HG02943 (cell line): Measurements from ENCODE around the gene WIZ.
"Not testable (repeated sequence)": the region's sequence is repeated elsewhere in the genome, so short reads cannot be mapped to it uniquely, and the experiment has no call there.

ENCODE experiments used
- ATAC-seq: cut with Tn5 transposase; IDR thresholded peaks from one replicate; pipeline ENCODE4 v1.9.1; 2021; ENCODE audit warnings: mild to moderate bottlenecking, low read depth, moderate library complexity; ENCODE audit not compliant: unreplicated experiment

WIZ gene

GRCh38 chr19:15449620-15450527 lies at the start of gene WIZ:
WIZ (minus strand) TSS chr19:15449956; CDS start chr19:15448307, 1,649 bp downstream.
- ATAC-seq: no peak

- no peak for ATAC-seq
Observed at GRCh38 chr19:15498910-15499309, 49.2 kb upstream of the WIZ start.

GRCh38 chr19:15498156-15498858 lies 48.6 kb upstream of the WIZ start:
- no peak for ATAC-seq

GRCh38 chr19:15495151-15495550 lies 45.4 kb upstream of the WIZ start:
- no peak for ATAC-seq

DNA sequence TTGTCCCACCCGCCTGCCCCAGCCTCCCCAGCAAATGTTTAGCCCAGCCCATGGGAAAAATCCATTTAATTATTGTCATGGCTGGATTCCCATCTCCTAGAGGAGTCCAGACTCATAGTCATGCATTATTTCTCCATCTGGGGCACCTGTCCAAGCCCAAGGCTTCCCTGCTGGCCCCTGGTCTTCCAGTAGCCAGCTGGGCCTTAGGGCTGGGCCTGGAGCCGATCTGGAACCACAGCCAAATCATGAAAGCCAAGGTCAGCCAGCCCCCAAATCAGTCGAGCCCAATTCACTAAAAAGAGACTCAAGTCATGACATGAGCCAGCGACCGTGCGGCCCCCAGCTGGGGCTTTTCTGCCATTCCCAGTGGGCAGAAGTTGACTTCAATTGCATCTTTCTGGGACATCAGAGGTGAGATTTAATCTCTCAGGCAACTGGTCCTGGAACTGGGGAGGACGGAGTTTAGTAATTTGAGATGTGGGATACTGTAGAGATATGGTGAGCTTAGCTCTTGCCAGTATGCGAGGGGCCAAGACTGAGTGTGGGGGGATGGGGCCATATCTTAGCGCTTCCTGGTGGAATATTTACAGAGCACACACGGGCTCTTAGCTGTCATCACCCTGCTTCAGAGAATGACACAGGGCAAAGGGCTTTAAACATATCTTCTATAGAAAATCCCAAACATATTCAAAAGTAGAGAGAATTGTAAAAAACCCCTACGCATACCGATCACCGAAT lies 38.9 kb upstream of the WIZ start:
- ATAC-seq: no peak

DNA sequence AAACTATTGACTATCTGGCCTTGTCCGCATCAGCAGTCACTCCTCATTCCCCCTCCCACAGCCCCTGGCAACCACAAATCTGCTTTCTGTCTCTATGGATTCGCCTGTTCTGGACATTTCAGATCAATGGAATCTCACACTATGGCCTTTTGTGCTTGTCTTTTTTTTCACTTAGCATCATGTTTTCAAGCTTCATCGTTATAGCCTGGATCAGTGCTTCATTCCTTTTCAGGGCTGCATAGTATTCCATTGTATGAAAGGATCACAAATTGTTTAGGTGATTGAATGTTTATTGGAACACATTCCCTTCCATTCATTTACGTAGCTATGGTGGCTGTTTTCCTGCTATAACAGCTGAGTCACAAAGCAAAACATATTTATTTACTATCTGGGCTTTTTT lies 37.3 kb upstream of the WIZ start:
- ATAC-seq: no peak

DNA sequence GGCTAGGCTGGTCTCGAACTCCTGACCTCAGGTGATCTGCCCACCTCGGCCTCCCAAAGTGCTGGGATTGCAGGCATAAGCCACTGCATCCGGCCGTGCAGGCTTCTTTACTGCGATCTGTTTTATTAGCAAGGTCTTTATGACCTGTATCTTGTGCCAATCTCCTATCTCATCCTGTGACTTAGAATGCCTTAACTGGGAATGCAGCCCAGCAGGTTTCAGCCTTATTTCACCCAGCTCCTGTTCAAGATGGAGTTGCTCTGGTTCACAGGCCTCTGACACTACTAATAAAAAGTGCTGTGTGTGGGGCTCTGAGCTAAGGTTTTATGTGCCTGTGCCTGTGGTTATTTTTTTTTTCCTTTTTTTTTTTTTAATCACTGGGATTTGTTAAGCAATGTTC lies 36.0 kb upstream of the WIZ start:
- ATAC-seq: not testable (repeated sequence)

DNA sequence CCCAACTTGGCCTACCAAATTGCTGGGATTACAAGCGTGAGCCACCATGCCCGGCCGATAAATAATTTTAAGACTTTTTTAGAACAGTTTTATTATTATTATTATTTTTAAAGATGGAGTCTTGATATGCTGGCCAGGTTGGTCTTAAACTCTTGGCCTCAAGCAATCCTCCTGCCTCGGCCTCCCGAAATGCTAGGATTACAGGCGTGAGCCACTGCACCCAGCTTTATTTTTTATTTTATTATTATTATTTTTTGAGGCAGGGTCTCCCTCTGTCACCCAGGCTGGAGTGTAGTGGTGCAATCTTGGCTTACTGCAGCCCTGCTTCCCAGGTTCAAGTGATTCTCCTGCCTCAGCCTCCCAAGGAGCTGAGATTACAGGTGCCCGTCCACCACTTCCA lies 31.2 kb upstream of the WIZ start:
- not testable (repeated sequence) for ATAC-seq

DNA sequence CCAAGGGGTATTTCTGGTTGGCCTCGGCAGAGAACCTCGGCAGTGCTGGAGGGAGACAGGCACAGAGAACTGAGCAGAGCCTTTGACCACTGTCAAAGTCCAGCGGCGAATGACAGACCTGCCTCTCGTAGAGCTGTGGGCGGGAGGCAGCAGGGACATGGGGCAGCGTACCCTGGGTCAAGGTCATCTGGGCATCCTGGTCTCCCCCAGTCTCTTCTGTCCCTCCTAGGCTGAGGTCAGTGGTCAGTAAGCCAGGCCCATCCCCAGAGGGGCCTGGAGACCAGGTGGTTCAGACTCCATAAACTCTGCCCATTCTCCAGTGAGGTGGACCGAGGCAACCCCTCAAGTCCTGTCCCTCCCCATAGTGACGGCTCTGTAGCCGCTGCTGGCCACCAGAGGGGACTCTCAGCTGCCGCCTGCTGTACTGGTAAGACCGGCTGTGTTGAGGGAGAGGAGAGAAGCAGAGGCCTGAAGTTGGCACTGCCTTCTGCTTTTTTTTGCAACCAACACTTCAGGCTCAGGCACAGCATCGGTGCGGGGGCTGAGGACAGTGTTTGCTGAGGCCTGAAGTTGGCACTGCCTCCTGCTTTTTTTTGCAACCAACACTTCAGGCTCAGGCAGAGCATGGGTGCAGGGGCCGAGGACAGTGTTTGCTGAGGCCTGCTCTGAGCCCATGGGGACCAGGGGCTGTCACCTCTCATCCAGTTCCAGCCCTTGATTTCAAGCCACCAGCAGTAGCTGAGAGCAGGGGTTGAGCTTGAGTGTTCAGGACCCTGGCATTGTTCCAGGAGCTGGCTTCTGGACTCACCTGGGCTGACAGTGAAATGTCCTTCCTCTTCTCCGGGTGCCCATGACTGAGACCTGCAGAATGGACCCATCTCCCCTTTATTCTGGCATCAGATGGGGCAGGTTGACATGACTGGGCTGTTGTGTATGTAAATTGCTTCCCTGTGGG lies 29.9 kb upstream of the WIZ start, which contains the start of gene PGLYRP2:
Gene PGLYRP2 (minus strand): TSS at position 111 of the 955 bp plus-strand sequence. CDS start 130 bp downstream, outside the sequence.
- no peak for ATAC-seq

GRCh38 chr19:15476325-15476724 lies 26.6 kb upstream of the WIZ start:
- no peak for ATAC-seq

DNA sequence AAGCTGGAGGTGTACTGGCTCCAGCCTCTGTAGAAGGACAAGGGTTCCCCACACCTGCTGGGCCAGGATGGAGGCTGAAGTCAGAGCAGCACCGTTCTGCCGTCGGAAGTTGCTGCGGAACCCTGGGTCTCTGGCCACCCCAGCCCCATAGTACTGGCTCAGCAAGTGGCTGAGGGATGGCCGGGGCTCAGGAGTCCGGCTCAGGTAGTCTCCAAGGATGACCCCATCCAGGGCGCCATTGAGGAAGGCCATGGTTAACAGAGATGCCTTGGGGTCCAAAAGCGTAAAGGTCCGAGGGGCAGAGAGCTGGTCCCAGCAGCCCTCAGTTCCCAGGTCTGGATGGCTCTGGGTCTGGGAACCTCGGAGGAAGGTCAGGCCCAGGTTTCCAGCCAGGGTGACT lies 25.9 kb upstream of the WIZ start:
- ATAC-seq: no peak

DNA sequence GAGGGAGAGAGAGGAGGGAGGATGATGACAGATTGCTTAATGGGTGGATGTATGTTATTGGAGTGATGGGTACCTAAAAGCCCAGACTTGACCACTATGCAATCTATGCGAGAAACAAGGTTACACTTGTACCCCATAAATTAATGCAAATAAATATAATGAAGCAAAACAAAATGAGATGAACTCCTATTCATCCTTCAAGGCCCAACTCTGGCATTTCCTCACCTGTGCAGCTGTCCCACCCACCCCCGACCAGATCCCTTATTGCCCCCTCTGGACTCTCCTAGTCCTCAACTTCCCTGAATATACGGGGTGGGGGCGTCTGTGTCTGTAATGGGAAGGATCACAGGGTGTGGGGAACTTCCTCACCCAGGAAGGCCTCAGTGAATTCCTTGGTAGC lies 25.4 kb upstream of the WIZ start:
- ATAC-seq: no peak

- not testable (repeated sequence) for ATAC-seq
Observed at GRCh38 chr19:15473821-15474220, 24.1 kb upstream of the WIZ start.

DNA sequence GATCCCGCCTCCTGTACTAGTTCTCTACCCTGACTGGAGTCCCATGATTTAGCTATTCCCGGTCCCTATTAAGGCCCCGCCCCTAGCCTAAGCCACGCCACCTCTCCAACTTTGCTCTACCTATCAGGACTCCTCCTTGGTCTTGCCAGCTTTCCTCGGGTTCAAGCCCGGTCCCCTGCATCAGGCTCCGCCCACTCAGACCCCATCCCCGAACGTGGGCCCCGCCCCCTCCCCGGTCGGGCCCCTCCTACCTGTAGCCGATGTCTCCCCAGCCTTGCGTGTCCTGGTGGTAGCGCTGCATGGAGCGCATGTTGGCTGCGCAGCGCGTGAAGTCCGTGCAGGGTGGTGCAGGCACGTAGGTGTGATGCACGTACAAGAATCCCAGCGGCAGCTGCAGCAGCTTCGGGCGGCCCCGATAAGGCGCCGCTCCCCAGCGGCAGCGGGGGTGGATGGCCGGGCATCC lies 21.9 kb upstream of the WIZ start:
- no peak for ATAC-seq

DNA sequence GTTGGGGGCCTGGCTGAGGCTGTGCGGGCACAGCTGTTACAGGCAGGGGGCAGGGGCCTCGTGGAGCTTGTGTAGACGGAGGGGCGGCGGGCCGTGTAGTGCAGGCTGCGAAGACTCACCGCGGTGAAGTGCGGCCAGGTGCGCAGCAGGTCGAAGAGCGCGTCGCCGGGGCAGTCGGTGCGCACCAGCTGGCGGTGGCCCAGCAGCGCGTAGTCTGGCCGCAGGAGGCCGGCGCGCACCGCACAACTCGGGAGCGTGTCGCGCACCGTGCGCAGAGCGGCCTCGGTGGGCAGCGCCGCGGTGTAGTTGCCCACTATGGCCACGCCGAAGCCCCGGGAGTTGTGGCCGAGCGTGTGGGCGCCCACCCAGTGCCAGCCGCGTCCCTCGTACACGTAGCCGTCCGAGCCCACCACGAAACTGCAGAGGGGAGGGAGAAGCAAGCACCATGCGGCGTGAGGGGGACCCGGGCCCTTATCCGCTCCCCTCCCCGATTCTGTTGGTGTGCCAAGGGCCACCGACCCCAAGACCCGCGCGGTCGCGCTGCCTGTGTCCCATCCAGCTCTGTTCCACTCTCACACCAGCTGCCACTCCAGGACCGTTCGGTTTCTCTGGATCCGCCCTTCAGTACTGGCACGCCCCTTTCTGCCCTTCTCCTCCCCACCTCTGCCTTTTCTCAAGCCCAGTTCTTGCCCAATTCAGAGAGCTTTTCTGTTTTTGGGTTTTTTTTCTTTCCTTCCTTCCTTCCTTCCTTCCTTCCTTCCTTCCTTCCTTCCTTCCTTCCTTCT lies 19.9 kb upstream of the WIZ start:
- ATAC-seq: no peak

DNA sequence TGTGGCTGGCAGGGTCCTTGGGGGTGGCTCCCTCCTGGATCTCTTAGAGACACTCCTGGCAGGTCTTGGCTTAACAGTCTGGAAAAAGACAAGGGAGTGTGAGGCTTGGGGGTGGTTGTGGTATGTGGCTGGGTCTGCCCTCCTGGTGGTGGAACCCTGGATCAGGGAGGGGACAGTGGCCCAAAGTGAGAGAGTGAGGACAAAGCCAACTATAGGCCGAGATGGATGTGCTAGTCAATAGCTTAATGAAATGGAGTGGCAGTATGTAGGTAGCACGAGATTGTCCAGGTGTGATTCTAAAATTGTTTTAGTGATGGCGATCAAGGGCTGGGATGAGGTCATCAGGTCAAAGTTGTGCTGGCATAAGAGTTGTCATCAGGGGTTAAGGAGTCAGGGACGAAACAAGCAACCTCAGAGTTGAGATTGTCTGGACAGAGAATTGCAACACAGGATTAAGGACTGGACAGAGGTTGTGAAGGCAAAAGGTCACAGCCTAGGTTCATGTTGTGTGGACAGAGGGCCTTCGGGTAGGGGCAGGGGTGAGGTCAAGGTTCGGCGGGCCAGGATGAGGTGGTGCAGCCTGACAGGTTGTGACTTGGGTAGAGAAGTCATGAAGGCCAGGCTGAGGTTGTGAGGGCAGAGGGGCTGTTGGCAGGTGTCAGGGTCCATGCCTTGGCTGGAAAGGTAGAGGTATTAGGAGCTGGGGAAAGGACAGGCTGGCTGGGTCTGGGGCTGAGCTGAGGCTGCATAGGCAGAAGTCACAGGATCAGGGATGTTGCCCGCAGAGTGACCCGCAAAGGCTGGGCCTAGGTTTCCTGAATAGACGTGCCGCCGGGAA lies 19.1 kb upstream of the WIZ start:
- no peak for ATAC-seq

DNA sequence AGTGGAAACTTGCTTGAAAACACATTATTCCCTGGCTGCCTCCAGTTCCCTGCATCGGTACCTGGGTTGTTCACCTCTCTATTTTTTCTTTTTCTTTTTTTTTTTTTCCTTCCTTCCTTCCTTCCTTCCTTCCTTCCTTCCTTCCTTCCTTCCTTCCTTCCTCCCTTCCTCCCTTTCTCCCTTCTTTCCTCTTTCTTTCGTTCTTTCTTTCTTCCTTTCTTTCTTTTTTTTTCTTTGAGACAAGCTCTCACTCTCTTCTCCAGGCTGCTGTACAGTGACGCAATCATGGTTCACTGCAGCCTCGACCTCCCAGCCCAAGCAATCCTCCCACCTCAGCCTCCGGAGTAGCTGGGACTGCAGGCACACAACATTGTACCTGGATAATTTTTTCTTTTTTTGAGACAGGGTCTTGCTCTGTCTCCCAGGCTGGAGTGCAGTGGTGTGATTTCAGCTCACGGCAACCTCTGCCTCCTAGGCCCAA lies 18.0 kb upstream of the WIZ start:
- ATAC-seq: no peak
